Measurements from ENCODE around the gene HYAL4.
A peak's percentile ranks its signal among the peaks of the same experiment; 100 is the strongest.

The HYAL4 gene

GRCh38 chr7:123901101-123901500 is 56.1 kb downstream of the HYAL4 start:
- no peak for DNase-seq (ENCODE audit: low spot score)

- no peak for DNase-seq (ENCODE audit: low spot score)
Observed at GRCh38 chr7:123905714-123906113, 60.7 kb downstream of the HYAL4 start.

- DNase-seq (ENCODE audit: low spot score): peak; percentile 43
Observed at GRCh38 chr7:123916240-123916724, 71.3 kb downstream of the HYAL4 start.

- no peak for DNase-seq (ENCODE audit: low spot score)
Observed at GRCh38 chr7:123917878-123918277, 72.9 kb downstream of the HYAL4 start.

GRCh38 chr7:123918309-123918708 is 73.3 kb downstream of the HYAL4 start:
- DNase-seq (ENCODE audit: low spot score): no peak

GRCh38 chr7:123923599-123923998 is 78.6 kb downstream of the HYAL4 start:
- DNase-seq (ENCODE audit: low spot score): no peak

GRCh38 chr7:123924941-123925340 is 80.0 kb downstream of the HYAL4 start, which contains the start of gene SPAM1:
Gene SPAM1, plus strand, starts transcription at chr7:123925241. Its CDS starts 28,330 bp downstream, at chr7:123953571.
- DNase-seq (ENCODE audit: low spot score): no peak

Data from SK-N-DZ (cell line).